ENCODE results near the gene MT2A.

MT2A gene

GRCh38 chr16:56569971-56570370 is 38.4 kb upstream of the MT2A start:
- H3K27ac ChIP-seq: no peak overlapping the region
- DNase-seq: no peak
- TF ChIP-seq CTCF (IDR thresholded peaks at IDR 0.05; ENCODE audit: low read depth, low read length, missing control alignments): no peak
- in situ Hi-C loops (cut with HindIII; ENCODE audit: low pct_ligation_motif_present, low sequenced_read_pairs): no loop called here
- H3K4me3 ChIP-seq (ENCODE audit: low read depth, low read length): no peak overlapping the region
- no peaks in the 10 kb centered on the region for H3K36me3 ChIP-seq (replicated peaks)
- H3K27me3 ChIP-seq (replicated peaks): peaks cover 5% of the 10 kb centered on the region

DNA sequence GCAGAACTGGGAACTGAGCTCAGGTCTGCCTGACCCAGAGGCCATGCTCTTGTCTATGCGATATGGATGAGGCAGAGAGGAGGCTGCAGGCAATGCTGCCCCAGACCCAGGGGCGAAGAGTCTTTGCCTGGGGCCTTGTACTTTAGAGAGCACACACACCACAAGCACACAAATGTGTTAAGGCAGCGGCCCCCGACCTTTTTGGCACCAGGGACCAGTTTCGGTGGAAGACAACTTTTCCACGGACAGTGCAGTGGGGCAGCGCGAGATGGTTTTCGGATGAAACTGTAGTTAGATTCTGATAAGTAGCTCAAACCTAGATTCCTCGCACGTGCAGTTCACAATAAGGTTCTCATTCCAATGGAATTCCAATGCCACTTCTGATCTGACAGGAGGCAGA is 36.9 kb upstream of the MT2A start:
- in situ Hi-C loops (cut with HindIII; ENCODE audit: low pct_ligation_motif_present, low sequenced_read_pairs): no loop called here
- H3K27ac ChIP-seq: no peak overlapping the region
- peaks cover 5% of the 10 kb centered on the region for H3K27me3 ChIP-seq (replicated peaks)
- no peak for TF ChIP-seq CTCF (IDR thresholded peaks at IDR 0.05; ENCODE audit: low read depth, low read length, missing control alignments)
- H3K36me3 ChIP-seq (replicated peaks): no peaks in the 10 kb centered on the region
- DNase-seq: no peak
- no peak overlapping the region for H3K4me3 ChIP-seq (ENCODE audit: low read depth, low read length)

GRCh38 chr16:56574625-56575024 is 33.8 kb upstream of the MT2A start:
- no peak for TF ChIP-seq CTCF (IDR thresholded peaks at IDR 0.05; ENCODE audit: low read depth, low read length, missing control alignments)
- no peak overlapping the region for H3K4me3 ChIP-seq (ENCODE audit: low read depth, low read length)
- DNase-seq: no peak
- in situ Hi-C loops (cut with HindIII; ENCODE audit: low pct_ligation_motif_present, low sequenced_read_pairs): no loop called here
- H3K36me3 ChIP-seq (replicated peaks): no peaks in the 10 kb centered on the region
- H3K27ac ChIP-seq: no peak overlapping the region
- no peaks in the 10 kb centered on the region for H3K27me3 ChIP-seq (replicated peaks)

DNA sequence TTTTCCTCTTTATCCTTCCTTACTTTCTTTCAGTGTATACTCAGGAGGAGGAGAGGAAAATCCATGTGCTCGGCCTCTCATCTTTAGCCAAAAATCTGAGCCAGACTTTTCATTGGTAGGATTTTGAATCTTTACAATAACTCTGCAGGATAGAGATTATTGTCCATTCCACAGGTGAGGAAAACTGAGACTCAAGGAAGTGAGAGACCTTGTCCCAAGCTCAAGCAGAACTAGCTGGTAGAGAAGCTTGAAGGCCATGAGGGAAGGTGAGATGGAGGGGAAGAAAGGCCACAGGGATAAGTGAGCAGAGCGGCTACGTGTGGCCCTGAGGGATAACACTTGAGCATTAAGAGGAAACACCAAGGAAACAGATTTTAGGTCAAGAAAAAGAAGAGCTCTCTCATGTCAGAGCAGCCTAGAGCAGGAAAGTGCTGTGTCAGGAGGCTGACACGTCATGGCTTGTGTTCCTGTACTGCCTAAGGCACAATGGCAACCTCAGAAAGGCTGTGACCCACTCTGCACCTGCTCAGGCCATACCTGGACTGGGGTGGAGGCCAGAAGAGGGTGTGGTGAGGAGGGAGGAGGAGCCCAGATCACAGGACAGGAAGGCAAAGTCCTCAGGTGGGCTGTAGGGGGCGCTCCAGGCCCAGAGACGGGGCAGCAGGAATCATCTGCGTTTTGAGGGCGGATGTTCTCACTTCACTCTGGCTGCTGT is 31.6 kb upstream of the MT2A start:
- in situ Hi-C loops (cut with HindIII; ENCODE audit: low pct_ligation_motif_present, low sequenced_read_pairs): no loop called here
- TF ChIP-seq CTCF (IDR thresholded peaks at IDR 0.05; ENCODE audit: low read depth, low read length, missing control alignments): peak; percentile 90
- no peaks in the 10 kb centered on the region for H3K36me3 ChIP-seq (replicated peaks)
- peak; percentile 31 for DNase-seq
- no peaks in the 10 kb centered on the region for H3K27me3 ChIP-seq (replicated peaks)
- no peak overlapping the region for H3K27ac ChIP-seq
- no peak overlapping the region for H3K4me3 ChIP-seq (ENCODE audit: low read depth, low read length)

- Histone ChIP-seq H3K27ac (no peak overlapping the region), H3K36me3 (replicated peaks) (no peaks in the 10 kb centered on the region), H3K27me3 (replicated peaks) (no peaks in the 10 kb centered on the region), H3K4me3 (ENCODE audit: low read depth, low read length) (no peak overlapping the region)
- in situ Hi-C loops (cut with HindIII; ENCODE audit: low pct_ligation_motif_present, low sequenced_read_pairs): no loop called here
- TF ChIP-seq CTCF (IDR thresholded peaks at IDR 0.05; ENCODE audit: low read depth, low read length, missing control alignments): no peak
- no peak for DNase-seq
These were observed 31.1 kb upstream of the MT2A start for GRCh38 chr16:56577300-56577625.
